ENCODE data around the gene CPEB1. TPM values are rescaled to one million over a fixed set of nuclear protein-coding genes. Genes with fewer than 3 reads are reported as not detected.

CPEB1 gene
- total and polyA plus RNA-seq, 2 of the 13 experiments (the other 11 are each of a cell fraction or from before 2014, with no cell fraction given): 0.03 to 0.07 TPM

DNA sequence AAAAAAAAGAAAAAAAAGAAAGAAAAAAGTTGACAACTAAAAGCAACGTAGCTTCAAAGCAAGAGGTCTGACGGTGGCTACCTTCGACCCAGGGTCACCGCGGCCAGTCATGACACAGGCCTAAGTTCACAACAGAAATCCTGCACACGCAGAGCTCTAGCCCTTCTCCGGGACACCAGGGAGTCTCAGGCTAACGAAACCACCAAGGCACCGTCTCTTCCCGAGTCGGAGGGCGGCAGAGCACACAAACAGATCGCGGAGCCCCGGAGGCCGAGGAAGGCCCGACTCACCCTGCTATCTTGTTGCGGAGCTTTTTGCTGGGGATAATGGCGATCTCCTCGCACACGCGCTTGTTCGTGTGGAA, 107.5 kb downstream of the CPEB1 start (continued):
- TF ChIP-seq, protein P1, sequence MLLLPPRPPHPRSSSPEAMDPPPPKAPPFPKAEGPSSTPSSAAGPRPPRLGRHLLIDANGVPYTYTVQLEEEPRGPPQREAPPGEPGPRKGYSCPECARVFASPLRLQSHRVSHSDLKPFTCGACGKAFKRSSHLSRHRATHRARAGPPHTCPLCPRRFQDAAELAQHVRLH (CRISPR knock-in tag; IDR thresholded peaks at IDR 0.05; ENCODE audit: borderline replicate concordance, low read depth): no peak
- TF ChIP-seq, protein P2, sequence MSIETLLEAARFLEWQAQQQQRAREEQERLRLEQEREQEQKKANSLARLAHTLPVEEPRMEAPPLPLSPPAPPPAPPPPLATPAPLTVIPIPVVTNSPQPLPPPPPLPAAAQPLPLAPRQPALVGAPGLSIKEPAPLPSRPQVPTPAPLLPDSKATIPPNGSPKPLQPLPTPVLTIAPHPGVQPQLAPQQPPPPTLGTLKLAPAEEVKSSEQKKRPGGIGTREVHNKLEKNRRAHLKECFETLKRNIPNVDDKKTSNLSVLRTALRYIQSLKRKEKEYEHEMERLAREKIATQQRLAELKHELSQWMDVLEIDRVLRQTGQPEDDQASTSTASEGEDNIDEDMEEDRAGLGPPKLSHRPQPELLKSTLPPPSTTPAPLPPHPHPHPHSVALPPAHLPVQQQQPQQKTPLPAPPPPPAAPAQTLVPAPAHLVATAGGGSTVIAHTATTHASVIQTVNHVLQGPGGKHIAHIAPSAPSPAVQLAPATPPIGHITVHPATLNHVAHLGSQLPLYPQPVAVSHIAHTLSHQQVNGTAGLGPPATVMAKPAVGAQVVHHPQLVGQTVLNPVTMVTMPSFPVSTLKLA (IDR thresholded peaks at IDR 0.05): no peak
- TF ChIP-seq, protein P3, sequence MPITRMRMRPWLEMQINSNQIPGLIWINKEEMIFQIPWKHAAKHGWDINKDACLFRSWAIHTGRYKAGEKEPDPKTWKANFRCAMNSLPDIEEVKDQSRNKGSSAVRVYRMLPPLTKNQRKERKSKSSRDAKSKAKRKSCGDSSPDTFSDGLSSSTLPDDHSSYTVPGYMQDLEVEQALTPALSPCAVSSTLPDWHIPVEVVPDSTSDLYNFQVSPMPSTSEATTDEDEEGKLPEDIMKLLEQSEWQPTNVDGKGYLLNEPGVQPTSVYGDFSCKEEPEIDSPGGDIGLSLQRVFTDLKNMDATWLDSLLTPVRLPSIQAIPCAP (CRISPR knock-in tag; IDR thresholded peaks at IDR 0.05; ENCODE audit: low read depth): 0 out of 2 replicates have a peak, but pooled peaks have one; percentile 4
- TF ChIP-seq, protein P4, sequence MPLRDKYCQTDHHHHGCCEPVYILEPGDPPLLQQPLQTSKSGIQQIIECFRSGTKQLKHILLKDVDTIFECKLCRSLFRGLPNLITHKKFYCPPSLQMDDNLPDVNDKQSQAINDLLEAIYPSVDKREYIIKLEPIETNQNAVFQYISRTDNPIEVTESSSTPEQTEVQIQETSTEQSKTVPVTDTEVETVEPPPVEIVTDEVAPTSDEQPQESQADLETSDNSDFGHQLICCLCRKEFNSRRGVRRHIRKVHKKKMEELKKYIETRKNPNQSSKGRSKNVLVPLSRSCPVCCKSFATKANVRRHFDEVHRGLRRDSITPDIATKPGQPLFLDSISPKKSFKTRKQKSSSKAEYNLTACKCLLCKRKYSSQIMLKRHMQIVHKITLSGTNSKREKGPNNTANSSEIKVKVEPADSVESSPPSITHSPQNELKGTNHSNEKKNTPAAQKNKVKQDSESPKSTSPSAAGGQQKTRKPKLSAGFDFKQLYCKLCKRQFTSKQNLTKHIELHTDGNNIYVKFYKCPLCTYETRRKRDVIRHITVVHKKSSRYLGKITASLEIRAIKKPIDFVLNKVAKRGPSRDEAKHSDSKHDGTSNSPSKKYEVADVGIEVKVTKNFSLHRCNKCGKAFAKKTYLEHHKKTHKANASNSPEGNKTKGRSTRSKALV (CRISPR knock-in tag; IDR thresholded peaks at IDR 0.05): no peak
- TF ChIP-seq LCORL (IDR thresholded peaks at IDR 0.05): no peak
- no peak for TF ChIP-seq LCORL (CRISPR knock-in tag; IDR thresholded peaks at IDR 0.05)
- TF ChIP-seq ATF7-NPFF (CRISPR knock-in tag; IDR thresholded peaks at IDR 0.05; ENCODE audit: low read depth): 0 out of 2 replicates have a peak, but pooled peaks have one; percentile 16
- no peak for TF ChIP-seq WIZ (CRISPR knock-in tag; IDR thresholded peaks at IDR 0.05)
- TF ChIP-seq ZNF24 (IDR thresholded peaks at IDR 0.05): no peak
- TF ChIP-seq SNAI1 (CRISPR knock-in tag; IDR thresholded peaks at IDR 0.05; ENCODE audit: borderline replicate concordance): no peak
- TF ChIP-seq ZNF598 (CRISPR knock-in tag; IDR thresholded peaks at IDR 0.05; ENCODE audit: borderline replicate concordance): no peak
- TF ChIP-seq, protein P5, sequence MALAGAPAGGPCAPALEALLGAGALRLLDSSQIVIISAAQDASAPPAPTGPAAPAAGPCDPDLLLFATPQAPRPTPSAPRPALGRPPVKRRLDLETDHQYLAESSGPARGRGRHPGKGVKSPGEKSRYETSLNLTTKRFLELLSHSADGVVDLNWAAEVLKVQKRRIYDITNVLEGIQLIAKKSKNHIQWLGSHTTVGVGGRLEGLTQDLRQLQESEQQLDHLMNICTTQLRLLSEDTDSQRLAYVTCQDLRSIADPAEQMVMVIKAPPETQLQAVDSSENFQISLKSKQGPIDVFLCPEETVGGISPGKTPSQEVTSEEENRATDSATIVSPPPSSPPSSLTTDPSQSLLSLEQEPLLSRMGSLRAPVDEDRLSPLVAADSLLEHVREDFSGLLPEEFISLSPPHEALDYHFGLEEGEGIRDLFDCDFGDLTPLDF (CRISPR knock-in tag; IDR thresholded peaks at IDR 0.05): no peak
- no peak for TF ChIP-seq RFXANK (CRISPR knock-in tag; IDR thresholded peaks at IDR 0.05)
- TF ChIP-seq, protein P6, sequence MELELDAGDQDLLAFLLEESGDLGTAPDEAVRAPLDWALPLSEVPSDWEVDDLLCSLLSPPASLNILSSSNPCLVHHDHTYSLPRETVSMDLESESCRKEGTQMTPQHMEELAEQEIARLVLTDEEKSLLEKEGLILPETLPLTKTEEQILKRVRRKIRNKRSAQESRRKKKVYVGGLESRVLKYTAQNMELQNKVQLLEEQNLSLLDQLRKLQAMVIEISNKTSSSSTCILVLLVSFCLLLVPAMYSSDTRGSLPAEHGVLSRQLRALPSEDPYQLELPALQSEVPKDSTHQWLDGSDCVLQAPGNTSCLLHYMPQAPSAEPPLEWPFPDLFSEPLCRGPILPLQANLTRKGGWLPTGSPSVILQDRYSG (CRISPR knock-in tag; IDR thresholded peaks at IDR 0.05): no peak
- TF ChIP-seq, protein P7, sequence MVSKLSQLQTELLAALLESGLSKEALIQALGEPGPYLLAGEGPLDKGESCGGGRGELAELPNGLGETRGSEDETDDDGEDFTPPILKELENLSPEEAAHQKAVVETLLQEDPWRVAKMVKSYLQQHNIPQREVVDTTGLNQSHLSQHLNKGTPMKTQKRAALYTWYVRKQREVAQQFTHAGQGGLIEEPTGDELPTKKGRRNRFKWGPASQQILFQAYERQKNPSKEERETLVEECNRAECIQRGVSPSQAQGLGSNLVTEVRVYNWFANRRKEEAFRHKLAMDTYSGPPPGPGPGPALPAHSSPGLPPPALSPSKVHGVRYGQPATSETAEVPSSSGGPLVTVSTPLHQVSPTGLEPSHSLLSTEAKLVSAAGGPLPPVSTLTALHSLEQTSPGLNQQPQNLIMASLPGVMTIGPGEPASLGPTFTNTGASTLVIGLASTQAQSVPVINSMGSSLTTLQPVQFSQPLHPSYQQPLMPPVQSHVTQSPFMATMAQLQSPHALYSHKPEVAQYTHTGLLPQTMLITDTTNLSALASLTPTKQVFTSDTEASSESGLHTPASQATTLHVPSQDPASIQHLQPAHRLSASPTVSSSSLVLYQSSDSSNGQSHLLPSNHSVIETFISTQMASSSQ (IDR thresholded peaks at IDR 0.05; ENCODE audit: low read depth): no peak
- TF ChIP-seq, protein P7 (CRISPR knock-in tag; IDR thresholded peaks at IDR 0.05; ENCODE audit: borderline replicate concordance): no peak

Measured in HepG2 (cell line).